ENCODE data around the gene ZNF329. TPM values are rescaled to one million over a fixed set of nuclear protein-coding genes. Genes with fewer than 3 reads are reported as not detected.

ZNF329 gene
- total RNA-seq, 1 donor from 2014 or later = 5.7 TPM

GRCh38 chr19:58086825-58087710, 63.5 kb downstream of the ZNF329 start:
- no peak overlapping the region for H3K4me3 ChIP-seq (ENCODE audit: low read depth, low read length)
- DNase-seq (ENCODE audit: low read depth) = no peak
- H3K36me3 ChIP-seq (ENCODE audit: control insufficient read depth, insufficient read depth, low read length) = peaks cover 1% of the 10 kb centered on the region
- H3K27me3 ChIP-seq (ENCODE audit: control insufficient read depth, insufficient read depth, low read length) = no peaks in the 10 kb centered on the region
- TF ChIP-seq CTCF (IDR thresholded peaks at IDR 0.05; ENCODE audit: insufficient read depth, low read length, poor library complexity, severe bottlenecking) = no peak

- no peak for TF ChIP-seq CTCF (IDR thresholded peaks at IDR 0.05; ENCODE audit: insufficient read depth, low read length, poor library complexity, severe bottlenecking)
- Histone ChIP-seq H3K36me3 (ENCODE audit: control insufficient read depth, insufficient read depth, low read length) (peaks cover 1% of the 10 kb centered on the region), H3K4me3 (ENCODE audit: low read depth, low read length) (no peak overlapping the region)
Observed at GRCh38 chr19:58085348-58085875, 65.2 kb downstream of the ZNF329 start.

GRCh38 chr19:58084596-58085347, 65.8 kb downstream of the ZNF329 start:
- H3K27me3 ChIP-seq (ENCODE audit: control insufficient read depth, insufficient read depth, low read length) = no peaks in the 10 kb centered on the region
- peaks cover 1% of the 10 kb centered on the region for H3K36me3 ChIP-seq (ENCODE audit: control insufficient read depth, insufficient read depth, low read length)
- H3K4me3 ChIP-seq (ENCODE audit: low read depth, low read length) = no peak overlapping the region
- no peak for TF ChIP-seq CTCF (IDR thresholded peaks at IDR 0.05; ENCODE audit: insufficient read depth, low read length, poor library complexity, severe bottlenecking)
- no peak for DNase-seq (ENCODE audit: low read depth)

More at GRCh38 chr19:58085348-58085875, 65.2 kb downstream of the ZNF329 start:
- DNase-seq (ENCODE audit: low read depth) = no peak
- no peaks in the 10 kb centered on the region for H3K27me3 ChIP-seq (ENCODE audit: control insufficient read depth, insufficient read depth, low read length)

- Histone ChIP-seq H3K4me3 (ENCODE audit: low read depth, low read length) (no peak overlapping the region), H3K27me3 (ENCODE audit: control insufficient read depth, insufficient read depth, low read length) (no peaks in the 10 kb centered on the region), H3K36me3 (ENCODE audit: control insufficient read depth, insufficient read depth, low read length) (peaks cover 1% of the 10 kb centered on the region)
- DNase-seq (ENCODE audit: low read depth) = no peak
- no peak for TF ChIP-seq CTCF (IDR thresholded peaks at IDR 0.05; ENCODE audit: insufficient read depth, low read length, poor library complexity, severe bottlenecking)
Observed at GRCh38 chr19:58083021-58083420, 67.6 kb downstream of the ZNF329 start.

- TF ChIP-seq CTCF (IDR thresholded peaks at IDR 0.05; ENCODE audit: insufficient read depth, low read length, poor library complexity, severe bottlenecking) = no peak
- Histone ChIP-seq H3K4me3 (ENCODE audit: low read depth, low read length) (no peak overlapping the region), H3K27me3 (ENCODE audit: control insufficient read depth, insufficient read depth, low read length) (no peaks in the 10 kb centered on the region), H3K36me3 (ENCODE audit: control insufficient read depth, insufficient read depth, low read length) (no peaks in the 10 kb centered on the region)
- DNase-seq (ENCODE audit: low read depth) = no peak
Observed at GRCh38 chr19:58079792-58080191, 70.8 kb downstream of the ZNF329 start.

Other genes with a start within 250 kb of the ZNF329 start
- 7.3 and 12.3 TPM in 2 replicates for gene ZNF417, start 234.2 kb downstream of the ZNF329 start, total RNA-seq
- 1.9 and 2.6 TPM in 2 replicates for gene ZNF418, start 215.4 kb downstream of the ZNF329 start, total RNA-seq
- 3.1 and 8.0 TPM in 2 replicates for gene ZNF256, start 203.1 kb downstream of the ZNF329 start, total RNA-seq
- 0.17 TPM in 1 of 2 replicates, not detected in the other for gene C19orf18, start 176.3 kb downstream of the ZNF329 start, total RNA-seq
- 14.4 and 17.0 TPM in 2 replicates for gene ZNF606, start 148.0 kb downstream of the ZNF329 start, total RNA-seq
- gene ZSCAN1, start 116.8 kb downstream of the ZNF329 start, total RNA-seq = not detected in 2 replicates
- 4.6 and 5.1 TPM in 2 replicates for gene ZNF135, start 91.5 kb downstream of the ZNF329 start, total RNA-seq
- gene ZSCAN18, start 52.6 kb downstream of the ZNF329 start, total RNA-seq = 64.9 and 79.3 TPM in 2 replicates
- 16.8 and 25.3 TPM in 2 replicates for gene ZNF274, start 32.3 kb upstream of the ZNF329 start, total RNA-seq
- gene ZNF544, start 78.1 kb upstream of the ZNF329 start, total RNA-seq = 34.4 and 40.6 TPM in 2 replicates
- 7.1 and 9.4 TPM in 2 replicates for gene ZNF8, start 128.2 kb upstream of the ZNF329 start, total RNA-seq
- gene ERVK3-1, start 154.6 kb upstream of the ZNF329 start, total RNA-seq = 44.9 and 48.3 TPM in 2 replicates
- 2.0 and 4.0 TPM in 2 replicates for gene ZSCAN22, start 176.2 kb upstream of the ZNF329 start, total RNA-seq
- 6.7 and 8.1 TPM in 2 replicates for gene A1BG, start 202.7 kb upstream of the ZNF329 start, total RNA-seq
- 0.58 and 3.1 TPM in 2 replicates for gene ZNF497, start 212.0 kb upstream of the ZNF329 start, total RNA-seq
- gene ZNF837, start 230.2 kb upstream of the ZNF329 start, total RNA-seq = 4.3 and 5.9 TPM in 2 replicates
- gene RPS5, start 236.5 kb upstream of the ZNF329 start, total RNA-seq = 2,403 and 2,550 TPM in 2 replicates
- gene RNF225, start 244.9 kb upstream of the ZNF329 start, total RNA-seq = not detected in 2 replicates